ENCODE measurements around the gene GNB4. TPM values are rescaled to one million over a fixed set of nuclear protein-coding genes. Genes with fewer than 3 reads are reported as not detected.

GNB4 gene
- total RNA-seq, 8 experiments from 2014 or later, result 5.4 to 55.4 (median 12.8) TPM

Other genes starting within 250 kb of the GNB4 start
- 1 to 10 TPM; 1.4 to 3.4 (median 2.3) TPM for gene KCNMB3, start 200.4 kb downstream of the GNB4 start, total RNA-seq
- 10 to 100 TPM; 22.5 to 49.8 (median 33.8) TPM for gene ZNF639, start 128.4 kb downstream of the GNB4 start, total RNA-seq
- gene MFN1, start 103.8 kb downstream of the GNB4 start, total RNA-seq, result 10 to 100 TPM; 19.2 to 44.2 (median 36.3) TPM
- gene ACTL6A, start 111.5 kb upstream of the GNB4 start, total RNA-seq, result 100 to 1,000 TPM in 1 of 8 experiments, 10 to 100 TPM in 7; 30.2 to 104 (median 51.0) TPM
- 10 to 100 TPM; 38.6 to 80.1 (median 61.1) TPM for gene MRPL47, start 153.2 kb upstream of the GNB4 start, total RNA-seq
- gene NDUFB5, start 153.3 kb upstream of the GNB4 start, total RNA-seq, result 100 to 1,000 TPM; 109 to 174 (median 139) TPM
- gene USP13, start 201.6 kb upstream of the GNB4 start, total RNA-seq, result 10 to 100 TPM in 3 of 8 experiments, 1 to 10 TPM in 5; 3.7 to 19.6 (median 7.1) TPM

Data from motor neuron (in vitro differentiated cells).